Inflammatory macrophage treated with lipopolysaccharide for 1 hour (primary cell): Measurements from ENCODE around the gene PGM3.
"Not testable (repeated sequence)": the region's sequence is repeated elsewhere in the genome, so short reads cannot be mapped to it uniquely, and the experiment has no call there.

Experiments used
- DNase-seq, 2 donors: peaks; one replicate each; pipeline ENCODE4 v3.0.0-alpha.2; 2020 to 2022

The PGM3 gene

DNA sequence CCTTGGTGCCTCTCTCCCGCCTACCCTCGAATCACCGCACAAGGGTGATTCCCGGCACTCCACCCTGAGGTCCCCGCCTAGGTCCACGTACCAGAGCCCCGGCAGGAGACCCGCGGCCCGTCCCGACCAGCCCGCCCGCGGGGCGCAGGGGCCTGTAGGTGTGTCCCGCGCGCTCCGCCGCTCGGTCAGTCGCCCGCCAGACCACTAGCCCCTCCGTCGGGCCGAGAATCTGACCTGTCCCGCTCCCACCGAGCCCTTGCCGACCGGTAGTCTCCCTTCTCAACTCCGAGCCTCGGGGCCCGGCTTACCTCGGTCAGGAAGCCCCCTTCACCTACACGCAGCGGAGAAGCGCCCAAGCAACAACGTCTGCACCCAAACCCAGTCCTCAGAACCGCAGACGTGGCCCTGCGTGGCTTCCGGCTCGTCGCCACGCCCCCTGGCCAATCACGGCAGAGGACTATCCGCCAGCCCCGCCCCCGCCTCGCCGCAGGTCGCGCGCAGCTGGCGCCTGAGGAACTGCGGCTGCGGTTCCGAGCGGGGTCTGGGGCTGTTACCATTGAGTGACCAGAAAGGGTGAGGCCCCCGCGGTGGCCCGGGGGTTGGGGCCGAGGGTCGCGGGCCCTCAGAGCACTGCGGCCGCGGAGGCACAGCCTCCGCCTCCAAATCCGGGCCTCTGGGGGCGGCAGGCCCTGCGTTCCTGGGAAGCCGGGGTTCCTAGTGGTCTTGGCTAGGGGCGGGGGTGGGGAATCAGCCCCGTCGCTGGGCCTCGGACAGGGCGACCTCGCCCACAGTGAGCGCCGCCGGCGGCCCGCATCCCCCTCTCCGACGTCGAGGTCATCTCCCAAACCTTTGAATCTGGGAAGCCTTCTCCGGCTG is at the start of gene PGM3, which contains the start of gene RWDD2A:
TSS of gene PGM3 (minus strand) at position 395 of the 876 bp plus-strand sequence. CDS start 2,253 bp downstream, outside the sequence.
TSS of gene RWDD2A (plus strand) at position 487 of the 876 bp plus-strand sequence. CDS start 1,095 bp downstream, outside the sequence.
- DNase-seq: peak; percentile 83 to 87

DNA sequence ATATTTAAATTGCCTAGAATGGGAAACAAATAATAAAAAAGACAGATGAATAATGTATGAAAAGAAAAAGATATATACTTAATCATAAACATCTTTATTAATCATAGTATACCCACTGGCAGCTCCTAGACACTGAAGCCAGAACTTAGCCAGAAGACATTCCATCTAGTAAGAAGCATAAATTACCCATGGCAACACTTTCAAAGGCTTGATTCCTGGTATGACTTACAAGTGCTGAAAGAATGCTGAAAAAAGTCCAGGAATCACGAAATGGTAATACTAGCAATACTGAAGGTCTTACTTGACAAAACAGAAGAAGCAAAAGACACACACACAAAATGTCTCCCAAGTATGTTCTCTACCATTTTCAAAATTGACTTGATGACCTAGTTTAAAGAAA is 38.1 kb upstream of the PGM3 start:
- no peak for DNase-seq

GRCh38 chr6:83226517-83226916 is 33.5 kb upstream of the PGM3 start:
- DNase-seq: no peak

DNA sequence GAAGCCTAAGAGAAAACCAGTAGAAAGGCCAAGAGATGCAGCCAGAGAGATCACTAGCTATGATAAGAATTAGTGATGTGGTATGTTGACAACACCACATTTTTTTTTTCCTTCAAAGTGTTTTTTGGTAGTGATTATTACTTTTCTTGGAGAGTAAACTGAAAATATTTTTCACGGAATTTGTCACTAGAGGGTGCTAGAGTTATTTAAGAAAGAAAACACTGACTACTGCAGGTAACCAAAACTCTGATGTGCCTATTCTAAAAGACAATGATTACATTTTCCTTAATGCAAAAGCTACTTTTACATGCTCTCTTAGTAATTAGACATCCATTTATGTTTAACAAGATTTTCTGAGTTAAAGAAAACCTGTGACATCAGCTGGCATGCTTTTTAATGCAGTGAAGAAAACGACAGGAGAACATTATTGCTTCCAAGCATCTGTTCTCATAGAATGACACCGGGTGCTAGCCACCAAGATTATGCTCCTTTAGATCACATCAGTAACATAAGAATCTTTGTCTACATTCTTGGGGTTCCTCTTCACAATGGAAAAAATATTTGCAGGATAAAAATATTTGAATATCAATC is 28.9 kb upstream of the PGM3 start:
- DNase-seq: peak; percentile 13 to 67

DNA sequence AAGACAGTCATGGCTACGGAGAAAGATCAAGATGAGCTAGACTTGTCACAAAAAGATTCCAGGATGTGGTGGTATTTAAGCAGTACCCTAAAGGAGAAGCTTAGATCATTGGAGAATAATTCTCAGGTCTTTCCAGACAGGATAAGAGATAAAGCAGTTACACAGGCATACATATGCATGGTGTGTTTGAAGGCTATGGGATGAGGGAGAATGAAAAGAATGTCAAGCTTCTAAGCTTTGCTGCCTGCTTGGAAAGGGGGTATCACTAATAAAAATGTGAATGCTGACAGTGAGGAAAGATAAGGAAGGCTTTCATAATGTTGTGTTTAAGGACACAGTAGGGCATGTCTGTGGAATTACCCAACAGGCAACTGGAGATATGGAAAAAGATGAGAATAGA is 28.2 kb upstream of the PGM3 start:
- DNase-seq: no peak

GRCh38 chr6:83220121-83220520 is 27.1 kb upstream of the PGM3 start:
- DNase-seq: no peak

GRCh38 chr6:83218646-83219045 is 25.6 kb upstream of the PGM3 start:
- no peak for DNase-seq

- no peak for DNase-seq
These were observed 23.7 kb upstream of the PGM3 start for GRCh38 chr6:83216806-83217205.

- peak; percentile 57 to 69 for DNase-seq
These were observed 22.3 kb upstream of the PGM3 start for GRCh38 chr6:83215131-83216047.

- DNase-seq: no peak
These were observed 9.0 kb upstream of the PGM3 start for GRCh38 chr6:83202031-83202430.

GRCh38 chr6:83199863-83200225 is 6.8 kb upstream of the PGM3 start:
- DNase-seq: peak; percentile 2 to 52

- peak; percentile 2 to 73 for DNase-seq
These were observed 6.3 kb upstream of the PGM3 start for GRCh38 chr6:83199173-83199862.

DNA sequence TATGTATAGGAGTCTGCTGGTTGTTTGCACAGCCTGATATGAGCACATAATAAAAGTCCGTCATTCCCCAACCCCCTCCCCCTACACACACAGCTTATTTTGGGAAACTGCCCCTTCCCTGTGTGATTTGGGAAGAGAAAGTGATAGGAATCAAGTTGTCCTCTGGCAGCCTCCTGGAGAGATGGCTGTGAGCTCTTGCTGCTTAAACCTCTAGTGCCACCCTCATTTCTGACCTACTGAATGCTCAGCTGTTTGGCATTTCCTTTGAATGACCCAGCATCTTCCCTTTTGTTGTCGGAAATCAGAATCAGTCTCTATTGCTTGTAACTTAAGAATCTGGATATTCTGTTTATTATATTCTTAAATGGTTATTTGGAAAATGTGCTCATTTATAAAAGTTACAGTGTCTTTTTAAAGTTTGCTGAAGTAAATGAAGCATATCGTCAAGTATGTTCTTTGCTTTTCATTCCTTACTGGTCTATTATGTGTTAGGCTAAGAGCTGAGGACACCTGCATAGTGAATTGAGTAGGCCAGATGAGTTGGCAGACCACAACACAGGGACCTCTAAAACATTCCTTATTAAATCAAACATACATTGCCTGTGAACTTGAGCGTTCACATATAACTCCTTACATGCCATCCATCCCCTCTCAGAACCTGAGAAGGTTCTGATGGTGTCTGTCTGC is 5.6 kb upstream of the PGM3 start:
- DNase-seq: no peak

- DNase-seq: peak in 1 of 2 donors; percentile 9
These were observed 892 bp upstream of the PGM3 start for GRCh38 chr6:83193747-83194566.

DNA sequence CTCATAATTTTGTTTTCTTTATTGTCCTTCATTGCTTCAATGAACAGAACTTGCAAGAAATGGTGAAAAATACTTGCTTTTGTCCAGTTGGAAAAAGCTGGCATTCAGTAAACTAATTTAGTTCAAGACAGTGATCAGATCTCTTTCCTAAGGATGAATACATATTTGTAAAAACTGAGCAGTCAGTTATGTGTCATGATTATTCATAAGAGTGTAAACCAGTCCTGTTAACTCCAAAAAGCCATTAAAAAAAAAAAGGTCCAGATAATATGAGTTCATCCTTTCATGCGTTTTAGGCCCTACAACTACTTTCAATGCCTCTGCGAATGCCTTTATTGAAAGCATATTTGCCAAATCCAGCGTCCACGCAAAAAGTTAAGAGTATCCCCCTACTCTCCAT is 609 bp downstream of the PGM3 start:
- no peak for DNase-seq

GRCh38 chr6:83191974-83192373 is 1.1 kb downstream of the PGM3 start:
- DNase-seq: not testable (repeated sequence)

DNA sequence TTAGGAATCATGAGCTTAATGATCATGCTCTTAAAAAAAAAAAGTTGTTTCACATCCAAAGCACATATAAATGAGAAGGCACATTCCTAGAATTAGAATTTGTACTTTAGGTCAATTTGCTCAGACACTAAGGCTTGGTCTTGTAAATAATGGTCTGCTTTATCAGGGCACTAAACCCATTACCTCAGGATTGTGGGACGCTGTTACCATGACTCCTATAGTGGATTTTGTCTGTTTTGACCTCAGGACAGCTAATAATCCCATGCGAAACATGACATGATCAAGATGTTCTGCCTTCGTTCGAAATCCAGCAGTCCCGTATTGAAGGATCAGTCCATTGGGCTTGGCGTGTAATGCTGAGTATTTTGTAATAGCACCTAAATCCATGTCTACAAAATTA is 2.4 kb downstream of the PGM3 start:
- DNase-seq: no peak

DNA sequence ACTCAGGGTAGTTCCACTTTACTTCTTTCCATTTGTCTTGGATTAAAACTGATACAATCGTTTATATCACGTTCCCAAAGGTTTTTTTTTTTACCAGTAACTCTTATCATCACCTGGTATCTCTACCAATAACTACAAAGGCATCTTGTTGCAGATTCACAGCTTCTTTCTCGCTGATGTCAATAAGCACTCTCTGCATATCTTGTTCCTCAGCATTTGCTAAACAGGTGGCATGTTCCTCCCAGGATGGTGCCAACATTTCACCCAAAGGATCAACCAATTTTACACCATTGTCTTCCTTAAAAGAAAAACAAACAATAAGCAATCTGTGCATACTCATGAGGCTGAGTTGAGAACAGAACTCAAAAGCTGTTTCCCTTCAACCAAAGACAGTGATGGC is 4.6 kb downstream of the PGM3 start:
- DNase-seq: no peak

- DNase-seq: no peak
These were observed 8.0 kb downstream of the PGM3 start for GRCh38 chr6:83185096-83185495.

DNA sequence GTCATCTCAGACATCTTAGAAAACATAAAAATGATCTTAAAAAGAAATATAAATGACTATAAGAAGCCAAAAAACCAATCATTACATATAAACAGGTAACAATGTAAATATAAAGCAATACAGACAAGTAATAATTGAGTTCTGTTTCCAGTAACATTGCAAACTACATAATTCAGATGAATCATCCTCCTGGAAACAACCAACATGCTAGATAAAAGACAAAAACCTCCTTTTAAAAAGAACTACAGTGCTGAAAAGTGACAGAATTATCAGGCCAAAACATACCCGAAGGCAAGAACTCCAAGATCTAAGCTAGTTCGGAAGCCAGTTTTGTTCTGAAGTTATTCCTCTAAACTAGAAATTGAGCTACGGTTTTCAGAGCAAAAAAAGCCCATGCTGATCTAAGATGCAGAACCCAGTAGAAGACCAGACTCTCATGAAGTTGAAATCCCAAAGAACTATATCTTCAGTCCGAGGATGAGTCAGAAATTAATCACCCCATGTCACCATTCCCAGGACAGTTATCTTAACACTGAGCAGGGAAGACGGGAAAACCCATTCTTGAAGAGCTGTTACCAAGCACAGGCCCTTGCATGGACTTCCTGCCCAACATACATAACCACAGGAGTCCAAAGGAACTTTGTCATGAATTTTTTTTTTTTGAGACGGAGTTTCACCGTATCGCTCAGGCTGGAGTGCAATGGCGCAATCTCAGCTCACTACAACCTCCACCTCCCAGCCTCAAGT is 9.8 kb downstream of the PGM3 start:
- peak in 1 of 2 donors; percentile 21 for DNase-seq
